Measurements from ENCODE around the gene DDX1. TPM values are rescaled to one million over a fixed set of nuclear protein-coding genes. Genes with fewer than 3 reads are reported as not detected.

DDX1 gene
- total and polyA plus RNA-seq, 2 experiments from 2014 or later = 99.9 to 102 TPM

GRCh38 chr2:15670469-15670868 is 78.8 kb downstream of the DDX1 start:
- H3F3A ChIP-seq (replicated peaks; ENCODE audit: low read depth) = no peaks in the 10 kb centered on the region
- no peak overlapping the region for H3K4me3 ChIP-seq
- H3K79me2 ChIP-seq (replicated peaks; ENCODE audit: insufficient read depth) = no peaks in the 10 kb centered on the region
- Mint-ChIP-seq H3K9me3 (peaks cover 7% of the 10 kb centered on the region; the same call in 2 of the 3 replicates), H3K27me3 (ENCODE audit: insufficient read depth, low read depth, poor library complexity) (peaks cover 9% of the 10 kb centered on the region), H3K4me1 (peaks cover 19% of the 10 kb centered on the region), H3K36me3 (ENCODE audit: low read depth) (peaks cover 4% of the 10 kb centered on the region; the same call in 1 of the 3 replicates), H3K4me3 (no peak overlapping the region), H3K27ac (no peak overlapping the region)
- no peaks in the 10 kb centered on the region for H3K4me1 ChIP-seq (ENCODE audit: insufficient read depth)
- no peak for TF ChIP-seq JUNB (IDR thresholded peaks at IDR 0.05; ENCODE audit: unreplicated experiment)
- no peak for TF ChIP-seq ZNF331 (CRISPR knock-in tag; IDR thresholded peaks at IDR 0.05; ENCODE audit: low read depth)
- no peak for ATAC-seq
- no peak overlapping the region for H3K4me2 ChIP-seq
- no peak overlapping the region for H2AFZ ChIP-seq
- peaks cover 3% of the 10 kb centered on the region; the same call in 1 of the 2 replicates for H3K9me2 ChIP-seq (ENCODE audit: insufficient read depth)
- no peaks in the 10 kb centered on the region for H4K20me1 ChIP-seq (replicated peaks; ENCODE audit: insufficient read depth)
- H3K27ac ChIP-seq (ENCODE audit: low read depth) = no peak overlapping the region
- no peaks in the 10 kb centered on the region for H3K27me3 ChIP-seq (ENCODE audit: insufficient read depth)
- no peaks in the 10 kb centered on the region for H3K36me3 ChIP-seq (ENCODE audit: insufficient read depth)
- no peak for DNase-seq (ENCODE audit: low spot score)

- DNase-seq (ENCODE audit: low spot score) (no peak), ATAC-seq (no peak)
- H3K4me3 ChIP-seq = no peak overlapping the region
- Mint-ChIP-seq H3K4me3 (no peak overlapping the region), H3K9me3 (peaks cover 7% of the 10 kb centered on the region; the same call in 2 of the 3 replicates), H3K27me3 (ENCODE audit: insufficient read depth, low read depth, poor library complexity) (peaks cover 13% of the 10 kb centered on the region), H3K27ac (no peak overlapping the region), H3K36me3 (ENCODE audit: low read depth) (peaks cover 4% of the 10 kb centered on the region; the same call in 1 of the 3 replicates), H3K4me1 (peaks cover 19% of the 10 kb centered on the region)
- no peaks in the 10 kb centered on the region for H3K27me3 ChIP-seq (ENCODE audit: insufficient read depth)
- no peaks in the 10 kb centered on the region for H3F3A ChIP-seq (replicated peaks; ENCODE audit: low read depth)
- H3K36me3 ChIP-seq (ENCODE audit: insufficient read depth) = no peaks in the 10 kb centered on the region
- TF ChIP-seq EZH2 (IDR thresholded peaks at IDR 0.05; ENCODE audit: low read depth, unreplicated experiment) = no peak
- TF ChIP-seq, protein P1, sequence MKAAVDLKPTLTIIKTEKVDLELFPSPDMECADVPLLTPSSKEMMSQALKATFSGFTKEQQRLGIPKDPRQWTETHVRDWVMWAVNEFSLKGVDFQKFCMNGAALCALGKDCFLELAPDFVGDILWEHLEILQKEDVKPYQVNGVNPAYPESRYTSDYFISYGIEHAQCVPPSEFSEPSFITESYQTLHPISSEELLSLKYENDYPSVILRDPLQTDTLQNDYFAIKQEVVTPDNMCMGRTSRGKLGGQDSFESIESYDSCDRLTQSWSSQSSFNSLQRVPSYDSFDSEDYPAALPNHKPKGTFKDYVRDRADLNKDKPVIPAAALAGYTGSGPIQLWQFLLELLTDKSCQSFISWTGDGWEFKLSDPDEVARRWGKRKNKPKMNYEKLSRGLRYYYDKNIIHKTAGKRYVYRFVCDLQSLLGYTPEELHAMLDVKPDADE (IDR thresholded peaks at IDR 0.05) = no peak
- TF ChIP-seq POLR2AphosphoS5 (IDR thresholded peaks at IDR 0.05; ENCODE audit: low read depth) = no peak
- TF ChIP-seq ZNF114 (CRISPR knock-in tag; IDR thresholded peaks at IDR 0.05) = no peak
- no peak for TF ChIP-seq EZH2phosphoT487 (IDR thresholded peaks at IDR 0.05; ENCODE audit: unreplicated experiment)
- TF ChIP-seq, protein P2, sequence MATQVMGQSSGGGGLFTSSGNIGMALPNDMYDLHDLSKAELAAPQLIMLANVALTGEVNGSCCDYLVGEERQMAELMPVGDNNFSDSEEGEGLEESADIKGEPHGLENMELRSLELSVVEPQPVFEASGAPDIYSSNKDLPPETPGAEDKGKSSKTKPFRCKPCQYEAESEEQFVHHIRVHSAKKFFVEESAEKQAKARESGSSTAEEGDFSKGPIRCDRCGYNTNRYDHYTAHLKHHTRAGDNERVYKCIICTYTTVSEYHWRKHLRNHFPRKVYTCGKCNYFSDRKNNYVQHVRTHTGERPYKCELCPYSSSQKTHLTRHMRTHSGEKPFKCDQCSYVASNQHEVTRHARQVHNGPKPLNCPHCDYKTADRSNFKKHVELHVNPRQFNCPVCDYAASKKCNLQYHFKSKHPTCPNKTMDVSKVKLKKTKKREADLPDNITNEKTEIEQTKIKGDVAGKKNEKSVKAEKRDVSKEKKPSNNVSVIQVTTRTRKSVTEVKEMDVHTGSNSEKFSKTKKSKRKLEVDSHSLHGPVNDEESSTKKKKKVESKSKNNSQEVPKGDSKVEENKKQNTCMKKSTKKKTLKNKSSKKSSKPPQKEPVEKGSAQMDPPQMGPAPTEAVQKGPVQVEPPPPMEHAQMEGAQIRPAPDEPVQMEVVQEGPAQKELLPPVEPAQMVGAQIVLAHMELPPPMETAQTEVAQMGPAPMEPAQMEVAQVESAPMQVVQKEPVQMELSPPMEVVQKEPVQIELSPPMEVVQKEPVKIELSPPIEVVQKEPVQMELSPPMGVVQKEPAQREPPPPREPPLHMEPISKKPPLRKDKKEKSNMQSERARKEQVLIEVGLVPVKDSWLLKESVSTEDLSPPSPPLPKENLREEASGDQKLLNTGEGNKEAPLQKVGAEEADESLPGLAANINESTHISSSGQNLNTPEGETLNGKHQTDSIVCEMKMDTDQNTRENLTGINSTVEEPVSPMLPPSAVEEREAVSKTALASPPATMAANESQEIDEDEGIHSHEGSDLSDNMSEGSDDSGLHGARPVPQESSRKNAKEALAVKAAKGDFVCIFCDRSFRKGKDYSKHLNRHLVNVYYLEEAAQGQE (IDR thresholded peaks at IDR 0.05; ENCODE audit: unreplicated experiment) = no peak
- peaks cover 3% of the 10 kb centered on the region; the same call in 1 of the 2 replicates for H3K9me2 ChIP-seq (ENCODE audit: insufficient read depth)
- H3K4me2 ChIP-seq = no peak overlapping the region
- no peaks in the 10 kb centered on the region for H3K4me1 ChIP-seq (ENCODE audit: insufficient read depth)
- no peak overlapping the region for H2AFZ ChIP-seq
- H3K79me2 ChIP-seq (replicated peaks; ENCODE audit: insufficient read depth) = no peaks in the 10 kb centered on the region
- no peak overlapping the region for H3K27ac ChIP-seq (ENCODE audit: low read depth)
- H4K20me1 ChIP-seq (replicated peaks; ENCODE audit: insufficient read depth) = no peaks in the 10 kb centered on the region
Observed at GRCh38 chr2:15670981-15671380, 79.3 kb downstream of the DDX1 start.

All from GM23338 (cell line).